GM19025 (cell line): ENCODE data around the gene MYB.
"Not testable (repeated sequence)": the region's sequence is repeated elsewhere in the genome, so short reads cannot be mapped to it uniquely, and the experiment has no call there.

Experiments
- ATAC-seq: cut with Tn5 transposase; IDR thresholded peaks from one replicate; pipeline ENCODE4 v1.9.1; 2021; ENCODE audit warnings: mild to moderate bottlenecking, low read depth, moderate library complexity; ENCODE audit not compliant: unreplicated experiment

MYB gene

GRCh38 chr6:135162678-135163439 lies 18.2 kb upstream of the MYB start:
- peak; percentile 2 for ATAC-seq

GRCh38 chr6:135163440-135163738 lies 17.7 kb upstream of the MYB start:
- peak; percentile 70 for ATAC-seq

GRCh38 chr6:135164387-135164786 lies 16.7 kb upstream of the MYB start:
- ATAC-seq, result not testable (repeated sequence)

- no peak for ATAC-seq
Observed at GRCh38 chr6:135165031-135165430, 16.1 kb upstream of the MYB start.

GRCh38 chr6:135166515-135166914 lies 14.6 kb upstream of the MYB start:
- no peak for ATAC-seq

GRCh38 chr6:135167617-135168016 lies 13.5 kb upstream of the MYB start:
- no peak for ATAC-seq

GRCh38 chr6:135168766-135169165 lies 12.3 kb upstream of the MYB start:
- ATAC-seq, result no peak

GRCh38 chr6:135170238-135170637 lies 10.9 kb upstream of the MYB start:
- ATAC-seq, result no peak

- ATAC-seq, result no peak
Observed at GRCh38 chr6:135170849-135171248, 10.3 kb upstream of the MYB start.

GRCh38 chr6:135173242-135173988 lies 7.7 kb upstream of the MYB start:
- ATAC-seq, result no peak

GRCh38 chr6:135173989-135174484 lies 7.1 kb upstream of the MYB start:
- ATAC-seq, result no peak

- ATAC-seq, result no peak
Observed at GRCh38 chr6:135176058-135176457, 5.0 kb upstream of the MYB start.

GRCh38 chr6:135176464-135176863 lies 4.6 kb upstream of the MYB start:
- ATAC-seq, result no peak

- ATAC-seq, result no peak
Observed at GRCh38 chr6:135179372-135179771, 1.7 kb upstream of the MYB start.

- ATAC-seq, result no peak
Observed at GRCh38 chr6:135179920-135180541, 1.1 kb upstream of the MYB start.

- peak; percentile 0 for ATAC-seq
Observed at GRCh38 chr6:135181333-135182070, 394 bp downstream of the MYB start.

- peak; percentile 10 for ATAC-seq
Observed at GRCh38 chr6:135182071-135183001, 1.2 kb downstream of the MYB start.

- peak; percentile 41 for ATAC-seq
Observed at GRCh38 chr6:135183002-135183531, 2.0 kb downstream of the MYB start.
